HUES6 (cell line): ENCODE data around the gene FRRS1.

Experiments
- H3K27ac ChIP-seq: 2 replicates; pipeline ENCODE4 v1.7.0; 2013; ENCODE audit warnings: low read depth, mild to moderate bottlenecking, low read length, inconsistent platforms
- H3K27me3 ChIP-seq: 2 replicates; pipeline ENCODE4 v1.6.1; 2013; ENCODE audit warnings: low read length; ENCODE audit not compliant: control insufficient read depth, insufficient read depth
- H3K36me3 ChIP-seq: 2 replicates; pipeline ENCODE4 v1.6.1; 2013; ENCODE audit warnings: low read length; ENCODE audit not compliant: control insufficient read depth, insufficient read depth
- H3K4me1 ChIP-seq: 2 replicates; pipeline ENCODE4 v1.6.1; 2013; ENCODE audit warnings: low read length; ENCODE audit not compliant: control insufficient read depth, insufficient read depth
- H3K4me3 ChIP-seq: 2 replicates; pipeline ENCODE4 v1.5.1; 2013; ENCODE audit warnings: low read depth, low read length
- H3K9ac ChIP-seq: one replicate; pipeline ENCODE4 v1.6.1; 2013; ENCODE audit warnings: mild to moderate bottlenecking, low read length
- H3K9me3 ChIP-seq: 2 replicates; pipeline ENCODE4 v1.6.1; 2013; ENCODE audit warnings: low read depth, low read length; ENCODE audit not compliant: control insufficient read depth, insufficient read depth

The FRRS1 gene

DNA sequence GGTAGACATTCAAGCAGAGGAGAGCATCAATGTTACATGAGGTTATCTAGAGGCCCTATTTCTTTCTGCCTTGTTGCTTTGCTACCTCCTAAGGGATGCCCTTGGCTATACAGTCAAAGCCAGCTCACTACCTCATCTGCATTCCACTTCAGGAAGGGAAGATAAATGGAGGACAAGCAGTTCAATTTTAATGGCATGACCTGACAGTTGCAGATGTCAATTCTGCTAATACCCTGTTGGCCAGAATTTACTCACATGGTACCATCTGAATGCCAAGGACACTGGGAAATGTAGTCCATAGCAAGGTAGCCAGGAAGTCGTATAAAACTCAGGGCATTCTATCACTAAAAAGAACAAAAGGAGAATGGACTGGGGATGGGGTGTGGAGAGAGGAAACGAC lies 89.0 kb downstream of the FRRS1 start:
- Histone ChIP-seq H3K27ac (no peak overlapping the region), H3K36me3 (no peaks in the 10 kb centered on the region), H3K27me3 (no peaks in the 10 kb centered on the region), H3K4me3 (no peak overlapping the region), H3K9ac (no peak overlapping the region), H3K4me1 (peaks cover 5% of the 10 kb centered on the region; the same call in 1 of the 2 replicates), H3K9me3 (no peaks in the 10 kb centered on the region)

DNA sequence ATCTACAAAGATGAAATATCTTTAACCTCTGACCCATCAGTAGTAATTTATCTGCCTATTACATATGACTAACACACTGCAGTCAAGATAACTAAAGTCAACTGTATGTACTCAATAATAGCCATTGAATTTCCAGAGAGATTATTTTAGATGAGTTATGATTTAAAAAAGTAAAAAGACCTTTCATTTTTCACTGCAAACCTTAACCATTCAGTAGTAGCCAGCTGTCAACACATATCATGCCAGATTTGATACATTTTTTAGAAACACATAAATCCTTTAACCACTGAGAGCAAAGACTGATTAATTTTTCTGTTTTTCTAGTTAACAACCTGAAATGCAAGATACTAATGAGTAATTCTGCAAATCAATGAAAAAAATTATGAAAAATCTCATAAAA lies 89.6 kb downstream of the FRRS1 start:
- H3K27me3 ChIP-seq, result no peaks in the 10 kb centered on the region
- no peak overlapping the region for H3K27ac ChIP-seq
- H3K9me3 ChIP-seq, result no peaks in the 10 kb centered on the region
- H3K9ac ChIP-seq, result no peak overlapping the region
- no peak overlapping the region for H3K4me3 ChIP-seq
- peaks cover 5% of the 10 kb centered on the region; the same call in 1 of the 2 replicates for H3K4me1 ChIP-seq
- no peaks in the 10 kb centered on the region for H3K36me3 ChIP-seq

DNA sequence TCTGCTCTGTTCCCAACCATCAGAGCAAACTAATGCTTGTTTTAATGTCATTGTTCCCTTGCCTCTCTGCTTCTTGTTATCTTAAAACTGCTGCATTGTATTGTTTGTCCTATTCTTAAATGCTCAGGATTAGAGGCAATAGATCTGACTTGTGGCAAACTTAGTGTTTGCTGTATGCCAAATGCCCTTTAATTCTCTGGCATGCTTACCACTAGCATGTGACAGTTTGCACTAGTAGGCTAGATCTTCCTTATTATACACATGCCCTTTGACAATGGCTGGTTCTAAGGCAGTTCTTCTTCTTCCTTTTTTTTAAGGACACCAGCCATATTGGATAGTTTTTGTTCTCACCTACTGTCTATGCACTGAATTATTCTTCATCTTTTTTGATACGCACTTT lies 90.4 kb downstream of the FRRS1 start:
- Histone ChIP-seq H3K27me3 (no peaks in the 10 kb centered on the region), H3K9ac (no peak overlapping the region), H3K4me1 (peaks cover 5% of the 10 kb centered on the region; the same call in 1 of the 2 replicates), H3K27ac (no peak overlapping the region), H3K4me3 (no peak overlapping the region), H3K9me3 (no peaks in the 10 kb centered on the region), H3K36me3 (no peaks in the 10 kb centered on the region)

DNA sequence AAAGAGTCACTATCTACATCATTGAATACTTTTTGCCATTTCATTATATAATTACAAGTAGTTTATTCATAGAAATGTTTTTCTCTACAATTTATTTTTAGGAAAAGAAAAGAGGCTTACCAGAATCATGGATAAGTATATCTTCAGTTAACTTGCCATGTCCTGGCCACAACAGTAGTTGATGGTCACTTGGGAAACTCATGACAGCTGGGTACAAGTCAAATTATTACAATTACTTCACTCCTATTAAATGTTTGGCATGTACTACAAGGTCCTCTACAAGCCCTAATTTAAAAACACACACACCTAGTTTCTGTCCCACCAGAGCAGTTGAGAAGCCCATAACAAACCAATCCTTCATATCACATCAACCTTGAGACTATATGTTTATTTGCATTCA lies 91.1 kb downstream of the FRRS1 start:
- no peak overlapping the region for H3K27ac ChIP-seq
- H3K27me3 ChIP-seq, result no peaks in the 10 kb centered on the region
- H3K9me3 ChIP-seq, result no peaks in the 10 kb centered on the region
- H3K4me3 ChIP-seq, result no peak overlapping the region
- H3K36me3 ChIP-seq, result no peaks in the 10 kb centered on the region
- no peak overlapping the region for H3K9ac ChIP-seq
- H3K4me1 ChIP-seq, result peaks cover 4% of the 10 kb centered on the region; the same call in 1 of the 2 replicates

DNA sequence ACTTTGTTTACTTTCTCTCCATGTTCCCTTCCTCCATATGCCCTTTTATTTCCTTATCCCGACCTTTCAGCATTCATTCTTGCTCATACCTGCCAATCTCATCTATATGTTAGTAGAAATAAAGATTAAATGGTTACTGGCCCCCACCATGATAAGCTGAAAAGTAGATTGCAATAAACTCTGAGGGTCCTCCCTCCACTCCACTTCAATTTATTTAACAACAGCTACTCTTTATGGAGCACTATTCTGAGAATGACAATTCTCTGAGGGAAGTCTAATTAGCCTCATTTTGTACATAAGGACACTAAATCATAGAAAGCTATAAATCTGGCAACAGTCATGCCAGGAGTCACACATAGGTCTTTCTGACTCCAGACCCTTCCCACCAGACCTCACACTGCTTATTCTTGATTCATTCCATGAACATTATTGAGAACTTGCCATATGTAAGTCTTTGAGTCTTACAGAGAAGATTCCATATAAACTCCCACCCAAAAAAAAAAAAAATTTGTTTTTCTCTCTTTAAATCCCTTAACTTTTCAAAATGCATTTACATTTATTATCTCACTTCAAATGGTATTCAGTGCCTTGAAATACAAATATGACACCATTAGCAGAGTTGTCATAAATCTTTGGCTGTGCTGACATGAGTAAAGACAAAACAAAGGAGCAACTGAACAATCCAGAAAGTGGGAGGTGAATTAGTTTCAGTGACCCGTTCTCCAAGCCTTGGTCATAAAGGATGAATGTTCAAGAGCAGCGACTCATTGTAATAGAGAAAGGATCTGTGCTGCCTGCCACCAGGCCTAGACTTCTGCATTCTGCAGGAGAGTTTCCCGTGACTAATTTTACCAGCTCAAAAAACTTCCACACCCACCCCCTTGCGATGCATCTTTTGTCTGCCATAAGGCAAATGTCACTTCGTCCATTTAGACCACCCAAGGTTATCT lies 92.0 kb downstream of the FRRS1 start:
- no peaks in the 10 kb centered on the region for H3K36me3 ChIP-seq
- H3K9me3 ChIP-seq, result no peaks in the 10 kb centered on the region
- H3K9ac ChIP-seq, result no peak overlapping the region
- no peaks in the 10 kb centered on the region for H3K4me1 ChIP-seq
- no peak overlapping the region for H3K27ac ChIP-seq
- H3K27me3 ChIP-seq, result no peaks in the 10 kb centered on the region
- H3K4me3 ChIP-seq, result no peak overlapping the region

DNA sequence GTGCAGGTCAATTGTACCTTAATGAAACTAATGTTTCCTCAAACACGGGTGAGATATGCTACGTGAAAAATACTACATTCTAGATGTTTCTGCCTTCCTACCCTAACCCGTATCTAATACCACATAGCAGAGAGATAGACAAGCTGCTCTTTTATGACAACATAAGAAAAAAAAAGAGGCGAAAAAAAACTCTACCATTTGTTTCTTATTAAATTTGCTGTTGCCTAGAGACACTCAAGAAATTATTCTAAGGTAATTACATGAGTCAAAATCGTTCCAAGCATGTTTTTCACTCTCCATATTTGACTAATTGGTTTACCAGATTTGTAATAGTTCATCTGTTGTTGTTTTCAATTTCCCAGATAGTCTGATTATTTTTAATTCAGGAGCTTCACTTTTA lies 93.1 kb downstream of the FRRS1 start:
- no peaks in the 10 kb centered on the region for H3K9me3 ChIP-seq
- H3K4me1 ChIP-seq, result no peaks in the 10 kb centered on the region
- H3K4me3 ChIP-seq, result no peak overlapping the region
- H3K36me3 ChIP-seq, result no peaks in the 10 kb centered on the region
- no peak overlapping the region for H3K9ac ChIP-seq
- H3K27me3 ChIP-seq, result no peaks in the 10 kb centered on the region
- no peak overlapping the region for H3K27ac ChIP-seq

DNA sequence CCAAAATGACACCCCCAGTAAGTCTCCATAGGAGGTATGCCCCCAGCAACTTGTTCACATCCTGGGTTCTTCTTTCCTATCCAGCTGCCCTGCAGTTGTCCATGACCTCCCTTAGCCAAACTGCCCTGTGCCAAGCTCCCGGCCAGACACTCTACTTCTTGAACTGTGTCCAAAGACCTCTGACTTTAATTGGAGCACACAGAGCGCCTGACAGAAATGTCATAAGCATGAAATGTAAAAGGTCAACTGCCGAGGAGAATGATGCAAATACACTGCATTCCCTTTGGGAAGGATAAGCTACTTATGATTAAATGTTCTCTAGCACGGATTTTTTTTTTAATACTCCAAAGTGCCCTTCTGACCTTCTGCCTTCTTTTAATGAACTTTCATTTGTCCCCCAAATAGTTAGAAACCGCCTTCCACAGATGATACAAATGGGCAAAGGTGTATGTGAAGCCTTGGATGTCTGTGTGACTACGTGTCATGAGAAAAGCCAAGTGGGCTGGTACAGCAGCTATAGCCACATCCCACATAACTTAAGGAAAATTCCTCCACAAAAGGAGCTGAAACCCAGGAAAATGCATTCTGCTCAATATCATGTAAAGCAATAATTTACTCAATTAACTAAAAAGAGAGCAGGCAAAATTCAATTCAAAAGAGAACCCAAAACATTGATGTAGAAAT lies 93.8 kb downstream of the FRRS1 start:
- Histone ChIP-seq H3K9ac (no peak overlapping the region), H3K27ac (no peak overlapping the region), H3K9me3 (no peaks in the 10 kb centered on the region), H3K4me3 (no peak overlapping the region), H3K36me3 (no peaks in the 10 kb centered on the region), H3K4me1 (no peaks in the 10 kb centered on the region), H3K27me3 (no peaks in the 10 kb centered on the region)

DNA sequence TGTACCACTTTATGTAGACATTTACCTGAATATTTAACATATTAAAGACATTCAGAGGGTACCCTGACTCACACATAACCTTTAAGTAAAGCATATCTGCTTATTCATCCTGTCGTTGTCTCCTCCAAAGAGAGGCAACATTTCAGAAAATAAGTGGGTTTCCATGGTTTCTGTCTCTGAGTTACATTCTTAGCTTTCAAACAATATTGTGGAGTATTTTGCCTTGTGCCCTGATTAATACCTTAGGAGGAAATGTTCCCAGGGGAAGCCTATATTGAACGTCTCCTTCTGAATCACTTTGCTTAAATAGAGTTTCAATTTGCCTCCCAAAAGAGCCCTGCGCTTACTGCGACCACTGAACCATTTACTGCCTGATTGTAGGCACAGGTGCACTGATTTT lies 94.4 kb downstream of the FRRS1 start:
- no peaks in the 10 kb centered on the region for H3K4me1 ChIP-seq
- H3K9ac ChIP-seq, result no peak overlapping the region
- H3K27me3 ChIP-seq, result no peaks in the 10 kb centered on the region
- no peaks in the 10 kb centered on the region for H3K36me3 ChIP-seq
- H3K9me3 ChIP-seq, result no peaks in the 10 kb centered on the region
- no peak overlapping the region for H3K4me3 ChIP-seq
- no peak overlapping the region for H3K27ac ChIP-seq

DNA sequence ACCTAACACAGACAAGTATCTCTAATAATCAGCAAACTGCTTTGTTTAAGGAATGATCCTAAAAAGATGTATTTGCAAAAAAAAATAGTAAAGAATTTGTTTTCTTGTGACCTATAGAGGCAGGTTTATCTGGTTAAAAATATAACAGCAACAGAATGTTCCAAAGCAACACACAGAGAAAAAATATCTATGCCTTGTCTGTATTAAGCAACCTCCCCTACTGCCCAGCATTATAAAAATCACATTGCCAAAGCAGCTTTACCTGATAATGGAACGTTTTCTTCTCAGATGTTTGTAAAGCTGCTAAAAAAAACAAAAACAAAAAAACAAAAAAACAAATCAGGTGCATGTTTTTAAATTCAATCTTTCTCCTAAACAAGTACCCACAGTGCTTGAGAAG lies 95.9 kb downstream of the FRRS1 start:
- Histone ChIP-seq H3K9ac (no peak overlapping the region), H3K27ac (no peak overlapping the region), H3K36me3 (no peaks in the 10 kb centered on the region), H3K27me3 (no peaks in the 10 kb centered on the region), H3K4me1 (no peaks in the 10 kb centered on the region), H3K9me3 (no peaks in the 10 kb centered on the region), H3K4me3 (no peak overlapping the region)

DNA sequence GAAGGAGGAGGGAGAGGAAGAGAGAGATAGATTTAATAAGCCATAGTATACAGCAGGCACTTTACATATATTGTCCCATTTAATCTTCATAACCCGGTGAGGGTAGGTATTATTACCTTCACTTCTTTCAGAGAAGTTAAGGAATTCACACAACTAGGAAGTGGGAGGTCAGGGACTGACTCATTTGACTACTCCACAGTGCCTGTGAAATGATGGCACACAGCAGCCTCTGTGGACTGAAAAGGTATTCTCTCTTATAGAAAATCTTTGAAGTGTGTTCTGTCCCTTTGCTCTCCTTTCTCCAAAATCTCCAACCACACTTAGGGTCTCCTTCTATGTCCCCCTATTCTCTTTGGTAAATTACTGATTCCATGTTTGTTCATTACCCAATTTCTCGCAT lies 96.6 kb downstream of the FRRS1 start:
- Histone ChIP-seq H3K4me1 (no peaks in the 10 kb centered on the region), H3K9ac (no peak overlapping the region), H3K36me3 (no peaks in the 10 kb centered on the region), H3K27me3 (no peaks in the 10 kb centered on the region), H3K4me3 (no peak overlapping the region), H3K9me3 (no peaks in the 10 kb centered on the region), H3K27ac (no peak overlapping the region)

DNA sequence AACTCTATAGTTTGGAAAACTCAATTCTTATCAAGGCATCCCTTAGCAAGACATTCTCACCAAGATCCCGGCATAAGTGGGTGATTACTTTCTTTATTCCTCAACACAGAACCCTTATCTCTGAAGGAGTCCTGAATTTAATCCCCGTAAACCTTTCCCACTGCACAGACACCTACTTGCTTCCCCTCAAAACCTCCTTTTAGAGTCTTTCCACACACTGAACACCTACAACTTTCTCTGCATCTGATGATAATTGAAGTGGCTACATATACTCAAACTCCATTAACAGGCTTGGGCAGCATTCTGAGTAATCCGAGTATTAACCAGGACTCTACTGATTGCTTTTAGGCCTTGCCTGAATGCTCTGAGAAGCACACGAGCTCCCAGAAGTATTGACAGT lies 97.1 kb downstream of the FRRS1 start:
- H3K27ac ChIP-seq, result no peak overlapping the region
- no peaks in the 10 kb centered on the region for H3K4me1 ChIP-seq
- H3K27me3 ChIP-seq, result no peaks in the 10 kb centered on the region
- no peak overlapping the region for H3K9ac ChIP-seq
- no peaks in the 10 kb centered on the region for H3K36me3 ChIP-seq
- H3K9me3 ChIP-seq, result no peaks in the 10 kb centered on the region
- no peak overlapping the region for H3K4me3 ChIP-seq
